GM23248 (cell line): ENCODE data around the gene CASKIN1. TPM values are rescaled to one million over a fixed set of nuclear protein-coding genes. Genes with fewer than 3 reads are reported as not detected.

ENCODE experiments used
- DNase-seq: peaks from one replicate; pipeline ENCODE4 v3.0.0-alpha.2; 2015
- H2AFZ ChIP-seq: fragments of 200-600 bp; sonication (generic); 2 replicates; pipeline ENCODE4 v1.6.1; 2016; ENCODE audit warnings: antibody characterized with exemption
- H3F3A ChIP-seq: fragments of 200-600 bp; sonication (generic); 2 replicates; pipeline ENCODE4 v1.6.1; 2016; ENCODE audit warnings: mild to moderate bottlenecking, antibody characterized with exemption, mixed run types; ENCODE audit not compliant: insufficient read depth
- H3K27ac ChIP-seq: fragments of 200-600 bp; sonication (generic); 2 replicates; pipeline ENCODE4 v1.5.1; 2016; ENCODE audit warnings: mild to moderate bottlenecking
- H3K27me3 ChIP-seq: fragments of 200-600 bp; sonication (generic); replicated peaks from 2 replicates; pipeline ENCODE4 v1.6.1; 2016; ENCODE audit warnings: mild to moderate bottlenecking; ENCODE audit not compliant: insufficient read depth
- H3K36me3 ChIP-seq: fragments of 200-600 bp; sonication (generic); 2 replicates; pipeline ENCODE4 v1.6.1; 2016; ENCODE audit warnings: low read depth, mild to moderate bottlenecking
- H3K4me1 ChIP-seq: fragments of 200-600 bp; sonication (generic); 2 replicates; pipeline ENCODE4 v1.6.1; 2016; ENCODE audit warnings: mild to moderate bottlenecking; ENCODE audit not compliant: insufficient read depth
- H3K4me2 ChIP-seq: fragments of 200-600 bp; sonication (generic); one replicate; pipeline ENCODE4 v1.6.1; 2016; ENCODE audit warnings: mild to moderate bottlenecking; ENCODE audit not compliant: unreplicated experiment
- H3K4me3 ChIP-seq: fragments of 200-600 bp; sonication (generic); 2 replicates; pipeline ENCODE4 v1.5.1; 2016; ENCODE audit warnings: mild to moderate bottlenecking
- H3K79me2 ChIP-seq: fragments of 200-600 bp; sonication (generic); 2 replicates; pipeline ENCODE4 v1.6.1; 2016; ENCODE audit warnings: mild to moderate bottlenecking; ENCODE audit not compliant: insufficient read depth
- H3K9ac ChIP-seq: fragments of 200-600 bp; sonication (generic); 2 replicates; pipeline ENCODE4 v1.6.1; 2016; ENCODE audit warnings: mild to moderate bottlenecking
- H3K9me2 ChIP-seq: fragments of 200-600 bp; sonication (generic); 2 replicates; pipeline ENCODE4 v1.6.1; 2016; ENCODE audit warnings: mixed run types, mild to moderate bottlenecking, moderate library complexity; ENCODE audit not compliant: insufficient read depth
- H3K9me3 ChIP-seq: fragments of 200-600 bp; sonication (generic); one replicate; pipeline ENCODE4 v1.6.1; 2017; ENCODE audit warnings: low read depth
- H4K20me1 ChIP-seq: fragments of 200-600 bp; sonication (generic); 2 replicates; pipeline ENCODE4 v1.6.0; 2016; ENCODE audit not compliant: insufficient read depth
- EZH2 ChIP-seq: fragments of 200-600 bp; sonication (generic); IDR thresholded peaks from 2 replicates; pipeline ENCODE4 v1.6.1; 2018; ENCODE audit warnings: antibody characterized with exemption, mild to moderate bottlenecking; ENCODE audit not compliant: insufficient read depth, poor library complexity, severe bottlenecking
- EZH2phosphoT487 ChIP-seq: fragments of 200-600 bp; sonication (generic); IDR thresholded peaks from 2 replicates; pipeline ENCODE4 v1.6.1; 2018; ENCODE audit warnings: antibody characterized with exemption, moderate library complexity, mild to moderate bottlenecking, low read depth; ENCODE audit not compliant: insufficient read depth
- WGBS, 2 experiments: methylation state at CpG; one replicate each; pipeline ENCODE4 v1.1.6; 2015 to 2017; ENCODE audit warnings: low lambda C conversion rate in 2 of 2, low coverage in 1 of 2; ENCODE audit errors: missing lambda C conversion rate in 2 of 2; 5-methylcytosine and 5-hydroxymethylcytosine counted together
- in situ Hi-C: fragments of 300-500 bp; cut with MboI; formaldehyde crosslinking; loops from 2 replicates; pipeline ENCODE4 v1.15.0; 2020
- polyA plus RNA-seq: library from polyadenylated mRNA; unstranded; fragments of >200 nt; fragmentation: Nextera tagmentation; extraction: Ambion mirVana; gene quantifications from 2 replicates; pipeline ENCODE4 v1.2.1, GENCODE V29; 2016
- total RNA-seq: library from RNA; depleted of rRNA; stranded (reverse); fragments of >200 nt; shearing (Covaris generic); gene quantifications from 2 replicates; pipeline ENCODE4 v1.2.3, GENCODE V29; 2014

Gene CASKIN1
- total and polyA plus RNA-seq, 2 experiments from 2014 or later: not detected

DNA sequence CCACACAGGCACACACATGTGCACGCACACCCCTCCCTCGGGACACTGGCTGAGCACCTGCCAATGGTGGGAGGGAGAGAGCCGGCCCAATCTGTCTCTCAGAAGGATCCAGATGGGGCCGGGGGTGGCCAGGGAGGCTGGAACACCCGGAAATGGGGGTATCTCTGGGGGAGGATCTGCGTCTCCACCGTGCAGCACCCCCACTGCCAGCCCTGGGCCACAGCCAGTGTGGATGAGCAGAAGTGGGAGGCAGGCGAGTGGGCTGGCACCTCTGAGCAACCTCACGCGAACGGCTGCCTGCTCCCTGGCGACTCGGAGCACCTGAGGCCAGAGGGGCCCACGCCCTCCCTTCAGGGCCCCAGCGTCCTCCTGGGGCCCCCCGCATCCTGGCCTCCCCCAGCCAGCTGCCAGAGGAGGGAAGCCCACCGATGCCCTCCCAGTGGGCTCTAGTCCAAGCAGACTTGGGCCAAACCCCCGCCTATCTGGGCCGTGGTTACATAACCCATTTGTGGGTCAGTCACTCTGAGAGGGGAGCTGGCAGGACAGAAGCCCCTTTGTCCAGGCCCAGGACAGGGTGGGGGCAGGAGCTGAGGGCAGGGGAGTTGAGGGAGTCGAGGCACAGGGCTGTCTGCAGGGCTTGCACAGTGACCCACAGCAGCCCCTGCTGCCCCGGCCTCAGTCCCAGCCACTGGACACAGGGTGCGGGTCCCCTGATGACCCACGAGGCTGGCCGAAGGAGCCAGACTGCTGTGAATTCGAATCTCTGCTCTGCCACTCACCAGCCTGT is 5.6 kb downstream of the CASKIN1 start:
- no peak for DNase-seq
- no peaks in the 10 kb centered on the region for H3F3A ChIP-seq
- H3K4me1 ChIP-seq: no peaks in the 10 kb centered on the region
- in situ Hi-C loops: no loop called here
- H2AFZ ChIP-seq: no peak overlapping the region
- 62 to 66% methylated on average over 10 to 15 of the region's 25 CpGs for WGBS, 2 experiments
- H3K79me2 ChIP-seq: no peaks in the 10 kb centered on the region
- no peak overlapping the region for H3K4me3 ChIP-seq
- H3K27me3 ChIP-seq: peaks cover 15% of the 10 kb centered on the region
- no peaks in the 10 kb centered on the region for H4K20me1 ChIP-seq
- H3K9ac ChIP-seq: no peak overlapping the region
- H3K9me2 ChIP-seq: no peaks in the 10 kb centered on the region
- no peaks in the 10 kb centered on the region for H3K9me3 ChIP-seq
- no peaks in the 10 kb centered on the region for H3K36me3 ChIP-seq
- H3K27ac ChIP-seq: no peak overlapping the region
- H3K4me2 ChIP-seq: no peak overlapping the region
- TF ChIP-seq EZH2phosphoT487: no peak
- no peak for TF ChIP-seq EZH2

DNA sequence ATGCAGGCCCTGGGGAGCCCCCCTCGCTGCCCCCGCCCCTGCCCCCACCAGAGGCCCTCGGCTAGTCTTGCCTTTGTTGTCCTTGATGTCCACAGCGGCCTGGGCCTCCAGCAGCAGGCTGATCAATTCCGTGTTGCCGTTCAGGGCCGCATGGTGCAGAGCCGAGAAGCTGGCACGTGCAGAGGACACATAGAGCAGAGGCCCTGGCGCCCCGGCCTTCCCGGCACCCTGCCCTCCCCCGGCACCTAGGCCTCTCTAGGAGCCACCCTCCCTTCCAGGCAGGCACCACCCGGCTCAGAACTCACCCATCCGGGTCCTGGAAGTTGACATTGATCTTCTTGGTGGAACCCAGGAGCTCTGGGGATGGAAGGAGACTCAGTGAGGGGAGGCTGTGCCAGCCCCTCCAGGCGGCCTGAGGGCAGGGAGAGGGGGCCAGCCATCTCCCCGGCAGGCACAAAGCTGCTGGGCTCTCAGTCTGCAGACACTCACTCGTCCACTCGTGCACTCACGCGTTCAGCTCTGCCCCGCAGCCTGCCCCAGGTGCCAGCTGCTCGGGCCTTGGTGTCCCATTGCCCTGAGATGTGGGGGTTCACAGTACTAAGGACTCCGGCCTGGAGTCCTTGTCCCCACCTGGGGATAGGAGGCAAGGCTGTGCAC is 6.3 kb downstream of the CASKIN1 start:
- Histone ChIP-seq H3K4me3 (no peak overlapping the region), H3K36me3 (no peaks in the 10 kb centered on the region), H3K4me2 (no peak overlapping the region), H3K4me1 (no peaks in the 10 kb centered on the region), H3F3A (no peaks in the 10 kb centered on the region), H2AFZ (no peak overlapping the region), H3K79me2 (no peaks in the 10 kb centered on the region), H3K9me2 (no peaks in the 10 kb centered on the region), H3K9me3 (no peaks in the 10 kb centered on the region), H3K27me3 (peaks cover 7% of the 10 kb centered on the region), H4K20me1 (no peaks in the 10 kb centered on the region), H3K27ac (no peak overlapping the region), H3K9ac (no peak overlapping the region)
- TF ChIP-seq EZH2phosphoT487 (no peak), EZH2 (no peak)
- 73 to 74% methylated on average over 21 to 24 of the region's 24 CpGs for WGBS, 2 experiments
- no peak for DNase-seq
- in situ Hi-C loops: no loop called here

DNA sequence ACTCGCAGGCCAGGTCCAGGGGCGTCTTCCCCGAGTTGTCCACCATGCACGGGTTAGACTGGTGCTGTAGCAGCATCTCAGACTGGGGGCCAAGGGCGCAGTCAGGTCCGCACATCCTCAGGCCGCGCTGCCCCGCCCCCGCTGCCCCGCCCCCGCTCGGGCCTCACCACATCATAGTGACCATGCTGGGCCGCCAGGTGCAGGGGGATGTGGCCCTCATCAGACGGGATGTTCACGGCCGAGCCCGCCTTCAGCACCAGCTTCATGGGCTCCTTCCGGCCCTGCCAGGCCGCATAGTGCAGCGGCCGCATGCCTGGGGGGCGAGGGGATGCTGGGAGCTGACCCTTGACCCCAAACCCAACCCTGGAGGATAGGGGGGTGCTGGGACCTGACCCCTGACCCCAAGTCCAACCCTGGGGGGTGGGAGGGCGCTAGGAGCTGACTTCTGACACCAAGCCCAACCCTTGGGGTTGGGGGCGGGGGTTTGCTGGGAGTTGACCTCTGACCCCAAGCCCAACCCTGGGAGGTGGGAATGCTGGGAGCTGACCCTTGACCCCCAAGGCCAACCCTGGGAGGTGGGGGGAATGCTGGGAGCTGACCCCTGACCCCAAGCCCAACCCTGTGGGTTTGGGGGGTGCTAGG is 7.0 kb downstream of the CASKIN1 start:
- in situ Hi-C loops: no loop called here
- 70 to 78% methylated on average over 16 to 25 of the region's 25 CpGs for WGBS, 2 experiments
- Histone ChIP-seq H3K27ac (no peak overlapping the region), H3K27me3 (no peaks in the 10 kb centered on the region), H3K4me2 (no peak overlapping the region), H3K4me3 (no peak overlapping the region), H3K4me1 (no peaks in the 10 kb centered on the region), H2AFZ (no peak overlapping the region), H3K79me2 (no peaks in the 10 kb centered on the region), H3F3A (no peaks in the 10 kb centered on the region), H3K9me2 (no peaks in the 10 kb centered on the region), H3K36me3 (no peaks in the 10 kb centered on the region), H4K20me1 (no peaks in the 10 kb centered on the region), H3K9ac (no peak overlapping the region), H3K9me3 (no peaks in the 10 kb centered on the region)
- no peak for DNase-seq
- TF ChIP-seq EZH2phosphoT487 (no peak), EZH2 (no peak)

DNA sequence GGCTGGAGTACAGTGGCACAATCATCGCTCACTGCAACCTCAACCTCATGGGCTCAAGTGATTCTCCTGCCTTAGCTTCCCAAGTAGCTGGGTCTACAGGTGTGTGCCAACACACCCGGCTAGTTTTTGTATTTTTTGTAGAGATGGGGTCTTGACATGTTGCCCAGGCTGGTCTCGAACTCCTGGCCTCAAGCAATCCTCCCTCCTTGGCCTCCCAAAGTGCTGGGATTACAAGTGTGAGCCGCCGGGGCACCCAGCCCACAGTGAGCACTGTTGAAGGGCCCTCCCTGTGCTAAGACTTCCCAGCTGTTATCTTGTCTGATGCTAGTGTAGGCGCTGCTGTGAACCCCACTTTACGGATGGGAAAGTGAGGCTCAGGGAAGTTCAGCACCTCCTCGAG is 8.0 kb downstream of the CASKIN1 start:
- Histone ChIP-seq H3K9me2 (no peaks in the 10 kb centered on the region), H3K27me3 (no peaks in the 10 kb centered on the region), H3K4me1 (no peaks in the 10 kb centered on the region), H3K4me2 (no peak overlapping the region), H3K27ac (no peak overlapping the region), H4K20me1 (no peaks in the 10 kb centered on the region), H3F3A (no peaks in the 10 kb centered on the region), H3K79me2 (no peaks in the 10 kb centered on the region), H3K4me3 (no peak overlapping the region), H3K9me3 (no peaks in the 10 kb centered on the region), H3K9ac (no peak overlapping the region), H3K36me3 (no peaks in the 10 kb centered on the region), H2AFZ (no peak overlapping the region)
- in situ Hi-C loops: no loop called here
- DNase-seq: no peak
- TF ChIP-seq EZH2phosphoT487 (no peak), EZH2 (no peak)
- 81 to 88% methylated on average over 8 of the region's 8 CpGs for WGBS, 2 experiments
